Endothelial cell of umbilical vein (primary cell): Measurements from ENCODE around the gene NTSR1.

Experiments
- CTCF ChIP-seq, 2 donors: IDR thresholded peaks; 1 replicate in 1 of 2; 2 replicates in 1 of 2; pipeline ENCODE4 v1.5.1; 2011; ENCODE audit warnings: low read length in 2 of 2, mild to moderate bottlenecking in 2 of 2, moderate library complexity in 2 of 2, control low read depth in 1 of 2, inconsistent platforms in 1 of 2, low read depth in 1 of 2; ENCODE audit not compliant: insufficient read depth in 1 of 2; ENCODE audit errors: extremely low read depth in 1 of 2
- EZH2 ChIP-seq: IDR thresholded peaks from 2 replicates; pipeline ENCODE4 v1.6.1; 2012; ENCODE audit warnings: borderline replicate concordance, low read depth, mild to moderate bottlenecking, moderate library complexity, low read length, inconsistent platforms; ENCODE audit not compliant: severe bottlenecking
- JUN ChIP-seq: IDR thresholded peaks from 2 replicates; pipeline ENCODE4 v1.6.1; 2011; ENCODE audit warnings: borderline replicate concordance, low read depth; ENCODE audit not compliant: insufficient read length, insufficient read depth
- MAX ChIP-seq: IDR thresholded peaks from 2 replicates; pipeline ENCODE4 v1.6.1; 2011; ENCODE audit not compliant: insufficient read depth, insufficient read length
- MYC ChIP-seq: IDR thresholded peaks from one replicate; pipeline ENCODE4 v1.6.1; 2011; ENCODE audit warnings: mild to moderate bottlenecking, low read depth, low read length
- POLR2A ChIP-seq: IDR thresholded peaks from 2 replicates; pipeline ENCODE4 v1.6.1; 2012; ENCODE audit warnings: low read depth, mild to moderate bottlenecking, control low read depth, low read length

- TF ChIP-seq JUN (no peak), MAX (no peak), EZH2 (no peak), POLR2A (no peak), CTCF (IDR thresholded peaks at IDR 0.05; ENCODE audit: extremely low read depth in 1 of 2, insufficient read depth in 1 of 2, low read depth in 1 of 2, low read length in 2 of 2) (no peak), MYC (no peak)
Measured at GRCh38 chr20:62700261-62700930, 8.2 kb upstream of the NTSR1 start.
